ENCODE data around the gene ADCK1.
"Not testable (repeated sequence)": the region's sequence is repeated elsewhere in the genome, so short reads cannot be mapped to it uniquely, and the experiment has no call there.

Gene ADCK1

DNA sequence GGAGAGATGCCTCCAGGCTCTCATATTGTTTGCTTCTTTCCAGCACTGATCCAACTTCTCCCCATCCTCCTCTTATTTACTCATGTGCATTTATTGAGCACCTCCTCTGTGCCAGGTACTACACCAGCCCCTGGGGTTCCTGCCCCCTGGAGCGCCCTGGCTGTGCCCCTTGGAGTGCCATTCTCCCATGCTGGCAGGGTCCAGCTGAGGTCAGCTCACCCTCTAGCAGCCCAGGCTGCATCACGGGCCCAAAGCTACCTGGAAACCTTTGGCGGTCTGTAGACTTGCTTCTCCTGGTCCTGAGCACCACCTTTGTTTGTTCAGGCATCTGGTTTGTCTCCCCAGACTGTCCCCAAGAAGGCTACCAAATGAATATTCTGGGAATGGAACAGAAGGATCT is 67.0 kb downstream of the ADCK1 start:
- no peak for DNase-seq

DNA sequence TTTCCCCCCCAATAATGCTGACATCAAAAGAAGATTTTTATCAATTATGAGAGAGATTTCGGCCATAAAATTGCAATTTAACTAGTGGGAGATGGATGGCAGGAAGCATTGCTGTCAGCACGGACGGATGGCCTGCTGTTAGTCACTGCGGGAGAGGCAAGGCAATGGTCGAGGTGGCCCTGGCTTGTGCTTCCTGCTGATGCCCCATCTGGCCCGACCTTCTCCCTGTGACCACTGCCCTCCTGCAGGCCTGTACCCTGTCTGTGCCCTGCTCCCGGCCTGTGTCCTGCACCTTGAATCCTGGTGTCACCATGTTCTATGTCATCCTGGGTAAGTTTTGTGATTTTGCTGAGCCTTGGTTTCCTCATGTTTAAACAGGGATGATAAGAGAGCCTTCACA is 67.6 kb downstream of the ADCK1 start:
- DNase-seq: no peak

DNA sequence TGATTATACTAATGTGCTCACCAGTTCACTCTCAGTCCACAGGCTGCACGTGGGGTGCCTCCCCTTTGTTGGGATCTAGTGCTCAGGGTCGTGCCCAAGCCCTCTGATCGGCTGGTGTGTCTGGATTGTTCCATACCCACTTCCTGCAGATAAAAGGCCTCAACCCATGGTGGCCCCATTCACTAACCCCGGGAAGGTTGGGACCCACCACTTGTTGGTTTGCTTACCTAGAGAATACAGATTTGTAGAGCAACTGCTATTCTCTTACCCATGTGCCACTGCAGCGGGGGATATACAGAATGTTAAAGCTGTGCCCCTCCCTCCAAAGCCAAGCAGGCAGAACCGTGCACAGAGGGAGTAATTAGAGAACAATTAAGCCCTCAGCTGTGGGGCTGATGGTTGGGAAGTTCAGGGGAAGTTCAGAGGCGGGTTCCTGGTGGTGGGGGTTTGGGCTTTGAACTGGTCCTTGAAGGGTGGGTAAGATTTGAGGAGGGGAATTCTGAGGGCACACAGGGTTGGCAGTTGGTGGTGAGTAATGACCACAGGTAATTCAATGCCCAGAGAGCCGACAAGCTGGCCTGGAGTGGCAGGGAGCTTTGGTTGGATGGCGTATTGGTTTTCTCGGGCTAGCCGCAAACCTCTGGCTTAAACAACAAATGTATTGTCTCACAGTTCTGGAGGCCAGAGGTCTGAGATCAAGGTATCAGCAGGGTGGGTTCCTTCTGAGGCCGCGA is 68.8 kb downstream of the ADCK1 start:
- DNase-seq: no peak

DNA sequence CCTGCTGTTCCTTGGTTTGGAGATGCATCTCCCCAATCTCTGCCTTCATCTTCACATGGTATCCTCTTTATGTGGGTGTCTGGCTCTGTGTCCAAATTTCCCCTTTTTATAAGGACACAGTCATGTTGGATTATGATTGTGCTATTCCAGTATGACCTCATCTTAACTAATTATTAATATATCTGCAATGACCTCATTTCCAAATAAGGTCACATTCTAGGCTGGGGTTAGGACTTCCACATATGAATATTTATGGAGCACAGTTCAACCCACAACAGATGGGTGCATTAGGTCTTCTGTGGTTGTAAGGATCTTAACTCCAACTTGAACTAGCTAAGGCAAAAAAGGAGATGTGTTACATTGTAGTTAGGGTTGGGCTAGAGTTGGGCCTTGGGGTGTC is 69.4 kb downstream of the ADCK1 start:
- no peak for DNase-seq

DNA sequence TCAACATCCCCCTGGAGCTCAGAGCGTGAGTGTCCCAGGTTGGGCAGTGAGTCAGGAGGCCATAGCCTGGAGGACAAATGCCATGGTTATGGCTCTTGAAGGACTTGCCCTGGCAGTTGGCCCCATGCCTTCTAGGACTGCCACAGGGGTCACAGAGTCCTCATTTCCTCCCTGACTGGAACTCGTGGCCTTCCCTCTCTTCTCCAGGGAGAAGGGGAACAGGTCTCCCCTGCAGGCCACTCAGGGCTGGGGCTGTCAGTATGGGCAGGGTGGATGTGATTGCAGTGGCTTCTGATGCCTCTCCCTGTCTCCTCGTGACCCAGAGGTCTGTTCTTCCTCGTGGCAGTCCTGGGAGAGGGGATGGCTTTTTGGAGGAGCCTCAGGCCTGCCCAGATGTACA is 70.7 kb downstream of the ADCK1 start:
- DNase-seq: no peak

DNA sequence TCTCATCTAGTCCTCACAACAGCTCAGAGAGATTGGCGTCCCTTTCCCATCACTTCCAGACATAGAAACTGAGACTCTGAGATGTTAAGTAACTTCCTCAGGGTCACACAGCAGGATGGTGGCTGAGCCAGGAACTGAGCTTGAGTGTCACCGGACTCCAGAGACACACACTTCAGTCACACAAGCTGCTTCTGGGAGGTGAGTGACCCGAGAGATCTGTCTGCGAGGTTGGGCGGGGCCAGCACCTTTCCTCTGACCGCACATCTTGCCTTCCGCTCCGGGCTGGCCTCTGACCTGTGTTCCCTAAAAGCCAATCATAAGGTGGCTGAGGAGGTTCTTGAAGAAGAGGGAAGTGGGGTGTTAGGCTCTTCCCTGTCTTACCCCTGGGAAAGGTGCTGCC is 72.2 kb downstream of the ADCK1 start:
- no peak for DNase-seq

DNA sequence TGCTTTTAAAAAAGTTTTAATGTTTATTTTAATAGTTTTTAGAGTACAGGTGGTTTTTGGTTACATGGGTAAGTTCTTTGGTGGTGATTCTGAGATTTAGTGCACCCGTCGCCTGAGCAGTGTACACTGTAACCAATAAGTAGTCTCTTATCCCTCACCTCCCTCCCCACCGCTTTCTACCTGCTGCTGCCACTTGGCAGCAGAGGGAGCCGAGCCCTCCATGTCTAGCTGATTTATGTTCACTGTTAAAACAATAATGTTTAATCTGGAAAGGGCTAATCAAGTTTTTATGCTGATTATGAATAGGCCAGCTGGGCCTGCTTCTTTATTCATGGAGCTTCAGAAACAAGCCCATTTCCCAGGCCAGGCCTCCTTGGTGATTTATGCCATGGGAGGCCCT is 73.1 kb downstream of the ADCK1 start:
- no peak for DNase-seq

DNA sequence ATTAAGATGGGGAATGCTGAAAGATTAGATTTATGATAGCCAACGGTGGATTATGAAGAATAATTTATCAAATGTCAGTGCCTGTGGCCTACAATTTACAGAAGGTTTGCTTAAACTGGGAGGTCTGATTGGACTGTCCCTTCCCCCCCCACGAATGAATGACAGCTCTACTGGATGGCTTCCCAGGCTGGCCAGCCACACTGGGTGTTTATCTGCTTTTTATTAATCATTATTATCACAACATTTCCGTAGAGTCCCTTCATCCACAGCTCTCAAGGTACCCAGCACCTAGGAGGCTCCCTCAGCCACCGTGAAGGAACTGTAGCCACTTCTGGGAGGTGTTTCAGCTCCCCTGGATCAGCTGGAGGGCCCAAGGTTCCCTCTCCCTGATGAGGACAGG is 78.9 kb downstream of the ADCK1 start:
- DNase-seq: no peak

DNA sequence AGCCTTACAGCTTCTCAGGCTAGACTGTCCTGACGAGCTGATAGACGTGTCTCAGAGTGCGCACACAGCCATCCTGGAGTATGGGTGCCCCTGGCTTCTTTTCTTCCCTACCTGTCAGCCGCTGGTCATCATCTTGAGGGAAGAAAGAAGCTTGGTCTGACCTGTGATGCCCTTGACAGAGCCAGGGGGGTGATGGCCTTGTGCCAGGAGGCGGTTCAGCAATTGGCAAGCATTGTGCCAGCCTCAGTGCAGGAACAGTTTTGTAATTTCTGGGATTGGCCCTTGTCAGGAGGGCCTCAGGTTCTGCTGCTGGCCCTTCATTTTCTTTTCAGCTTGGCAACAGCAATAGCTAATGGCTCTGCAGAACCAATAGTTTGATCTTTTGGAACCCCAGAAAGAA is 80.1 kb downstream of the ADCK1 start:
- no peak for DNase-seq

DNA sequence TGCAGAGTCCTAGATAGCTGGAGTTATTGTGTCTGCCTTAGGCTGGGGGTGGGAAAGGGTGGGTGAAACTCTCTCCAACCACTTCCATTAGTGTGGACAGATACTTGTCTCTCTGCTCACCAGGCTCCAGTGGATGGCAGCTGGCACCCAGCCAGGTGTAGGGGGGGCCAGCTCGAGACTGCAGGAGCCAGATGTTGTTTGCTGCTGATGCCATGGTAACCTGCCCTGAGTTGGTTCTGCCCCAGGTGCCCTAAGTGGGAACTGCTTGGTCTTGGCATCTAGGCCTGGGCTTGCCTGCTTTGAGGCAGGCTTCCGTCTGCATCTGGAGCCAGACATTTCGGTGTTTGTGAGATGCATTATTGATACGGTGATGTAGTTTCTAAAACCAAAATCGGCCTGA is 82.2 kb downstream of the ADCK1 start:
- DNase-seq: peak; percentile 60

DNA sequence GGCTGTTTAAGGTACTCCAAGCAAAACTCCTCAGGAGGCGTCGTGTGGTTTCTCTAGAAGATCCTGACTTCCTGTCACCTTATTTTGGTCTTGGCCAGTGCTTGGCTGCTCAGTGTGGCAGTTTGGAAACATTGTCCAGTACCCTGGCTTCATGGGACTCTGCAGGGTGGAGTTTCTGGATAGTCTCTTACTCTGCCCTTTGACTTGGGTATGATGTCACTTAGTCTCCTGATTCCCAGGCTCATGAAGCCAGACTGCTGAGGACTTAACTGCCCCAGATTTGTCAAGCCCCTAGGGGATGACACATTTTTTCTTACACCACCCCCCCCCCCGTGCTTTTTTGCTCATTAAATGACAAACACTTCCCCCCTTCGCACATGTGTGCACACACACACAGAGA is 82.7 kb downstream of the ADCK1 start:
- DNase-seq: no peak

DNA sequence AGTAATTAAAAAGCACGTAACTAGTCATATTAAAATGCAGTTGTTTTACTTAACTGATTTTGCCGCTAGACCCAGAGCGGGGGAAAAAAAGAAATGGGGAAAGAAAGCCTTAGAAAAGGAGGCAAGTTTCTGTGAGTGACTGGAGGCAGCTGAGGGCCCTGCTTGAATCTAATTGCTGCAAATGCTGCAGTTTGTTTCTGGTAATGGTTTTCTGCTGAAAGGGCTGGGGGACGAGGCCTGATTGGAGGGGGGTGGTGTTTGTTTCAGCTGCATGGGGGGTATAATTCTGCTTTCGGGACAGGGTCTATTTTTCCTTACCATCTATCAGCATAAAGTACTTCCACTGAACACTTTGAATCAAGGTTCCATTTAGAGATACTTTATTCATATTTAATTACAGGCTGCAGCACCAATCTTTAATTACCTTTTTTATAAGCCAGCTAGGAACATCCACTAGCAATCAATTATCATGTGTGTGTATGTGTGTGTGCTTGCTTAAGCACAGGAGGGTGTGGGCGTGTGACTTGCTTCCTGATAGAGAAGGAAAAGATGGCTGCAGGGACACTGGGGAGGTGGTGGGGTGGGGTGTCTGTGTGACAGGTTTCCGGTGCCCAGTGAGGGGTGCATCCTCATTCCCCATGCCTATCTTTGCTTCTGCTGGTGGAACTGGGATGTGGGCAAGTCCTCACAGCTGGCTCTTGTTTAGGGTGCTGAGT is 83.4 kb downstream of the ADCK1 start:
- no peak for DNase-seq

DNA sequence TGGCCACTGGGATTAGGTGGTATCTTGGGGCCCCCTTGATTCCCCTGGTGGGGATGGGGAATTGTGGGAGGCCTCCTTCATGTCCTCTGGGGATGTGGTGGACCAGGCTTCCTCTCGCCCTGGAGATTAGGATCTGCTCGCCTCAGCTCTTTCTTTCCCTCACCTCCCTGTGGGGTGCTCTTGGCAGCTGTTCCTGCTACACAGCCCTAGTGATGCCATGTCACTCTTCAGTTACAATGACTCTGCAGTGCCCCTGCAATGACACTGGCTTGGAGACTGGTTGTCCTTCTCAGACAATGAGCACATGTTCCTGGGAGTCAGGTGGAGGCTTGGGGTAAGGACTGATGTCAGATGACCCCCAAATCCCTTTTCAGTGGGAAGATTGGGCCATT is 83.9 kb downstream of the ADCK1 start:
- no peak for DNase-seq

DNA sequence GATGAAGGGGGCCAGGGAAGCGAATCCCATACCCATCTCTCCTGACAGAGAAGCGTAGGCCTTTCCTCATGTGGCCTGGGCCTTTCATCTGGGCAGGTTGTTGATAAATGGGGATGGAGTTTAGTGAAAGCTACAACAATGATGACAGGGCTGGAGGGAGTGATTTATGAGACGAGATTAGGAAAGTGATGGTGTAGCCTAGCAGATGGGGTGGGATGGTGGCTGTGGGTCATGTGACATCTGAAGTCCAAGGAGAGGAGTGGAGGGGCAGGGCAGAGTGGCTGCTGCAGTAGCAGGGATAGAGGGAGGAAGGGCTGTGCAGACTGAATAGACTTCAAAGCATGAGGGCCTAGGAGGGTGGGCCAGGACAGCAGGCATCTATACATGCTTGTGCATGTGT is 85.5 kb downstream of the ADCK1 start:
- DNase-seq: no peak

DNA sequence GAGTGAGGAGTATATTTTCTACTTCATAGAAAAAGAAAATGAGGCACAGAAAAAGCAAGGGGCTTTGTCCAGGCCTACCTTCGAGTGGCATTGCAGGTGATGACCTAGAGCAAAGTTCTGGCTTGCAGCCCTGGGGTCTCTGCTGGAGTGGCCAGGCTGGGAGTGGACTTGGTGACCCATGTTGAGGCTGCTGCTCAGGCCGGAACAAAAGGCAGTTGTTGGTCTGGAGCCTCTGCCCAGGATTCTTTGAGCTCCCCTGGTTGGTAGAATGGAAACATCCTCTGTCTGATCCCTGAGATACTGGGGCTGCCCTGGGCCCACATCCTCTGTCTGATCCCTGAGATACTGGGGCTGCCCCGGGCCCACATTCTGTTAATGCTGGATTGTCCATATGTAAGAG is 86.1 kb downstream of the ADCK1 start:
- no peak for DNase-seq

DNA sequence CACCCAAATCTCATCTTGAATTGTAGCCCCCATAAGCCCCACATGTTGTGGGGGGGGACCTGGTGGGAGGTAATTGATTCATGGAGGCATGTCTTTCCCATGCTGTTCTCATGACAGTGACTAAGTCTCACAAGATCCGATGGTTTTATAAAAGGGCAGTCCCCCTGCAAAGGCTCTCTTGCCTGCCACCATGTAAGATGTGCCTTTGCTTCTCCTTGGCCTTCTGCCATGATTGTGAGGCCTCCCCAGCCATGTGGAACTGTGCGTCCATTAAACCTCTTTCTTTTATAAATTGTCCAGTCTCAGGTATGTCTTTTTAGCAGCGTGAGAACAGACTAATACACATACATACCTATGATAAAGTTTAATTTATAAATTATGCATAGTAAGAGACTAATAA is 89.0 kb downstream of the ADCK1 start:
- DNase-seq: not testable (repeated sequence)

DNA sequence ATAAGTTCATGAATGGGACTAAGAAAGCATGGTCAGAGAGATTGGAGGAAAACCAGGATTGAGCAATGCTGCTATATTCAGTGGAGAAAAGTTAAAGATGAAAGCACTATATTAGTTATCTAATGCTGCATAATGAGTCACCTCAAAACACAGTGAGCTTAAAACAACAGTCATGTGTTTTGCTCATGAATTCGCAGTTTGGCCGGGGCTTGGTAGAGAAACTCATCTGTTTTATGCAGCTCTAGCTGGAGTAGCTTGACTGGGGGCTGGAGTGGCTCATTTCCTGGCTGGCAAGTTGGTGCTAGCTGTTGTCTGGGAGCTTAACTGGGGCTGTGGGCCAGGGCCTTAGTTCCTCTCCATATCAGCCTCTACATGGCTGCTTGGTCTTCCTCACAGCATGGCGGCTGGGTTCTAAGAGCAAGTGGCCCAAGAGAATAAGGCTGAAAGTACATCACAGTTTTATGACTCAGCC is 90.1 kb downstream of the ADCK1 start:
- DNase-seq: no peak

DNA sequence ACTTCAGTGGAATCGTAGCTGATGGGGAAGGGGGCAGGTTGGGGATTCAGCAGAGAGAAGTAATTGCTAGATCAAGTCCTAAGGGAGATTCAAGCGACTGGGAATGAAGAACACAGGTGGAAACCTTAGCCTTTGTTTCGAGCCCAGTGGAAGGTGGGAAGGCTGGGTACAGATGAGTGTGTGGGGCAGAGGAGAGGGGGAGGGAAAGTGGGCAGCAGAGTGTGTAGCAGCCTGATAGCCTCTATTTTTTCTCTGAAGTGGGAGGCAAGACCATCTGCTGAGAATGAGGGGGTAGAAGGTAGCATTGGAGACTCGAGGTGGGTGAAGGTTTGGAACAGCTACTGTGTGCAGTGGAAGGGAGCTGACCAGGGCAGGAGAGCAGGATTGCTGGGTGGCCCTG is 91.0 kb downstream of the ADCK1 start:
- no peak for DNase-seq

DNA sequence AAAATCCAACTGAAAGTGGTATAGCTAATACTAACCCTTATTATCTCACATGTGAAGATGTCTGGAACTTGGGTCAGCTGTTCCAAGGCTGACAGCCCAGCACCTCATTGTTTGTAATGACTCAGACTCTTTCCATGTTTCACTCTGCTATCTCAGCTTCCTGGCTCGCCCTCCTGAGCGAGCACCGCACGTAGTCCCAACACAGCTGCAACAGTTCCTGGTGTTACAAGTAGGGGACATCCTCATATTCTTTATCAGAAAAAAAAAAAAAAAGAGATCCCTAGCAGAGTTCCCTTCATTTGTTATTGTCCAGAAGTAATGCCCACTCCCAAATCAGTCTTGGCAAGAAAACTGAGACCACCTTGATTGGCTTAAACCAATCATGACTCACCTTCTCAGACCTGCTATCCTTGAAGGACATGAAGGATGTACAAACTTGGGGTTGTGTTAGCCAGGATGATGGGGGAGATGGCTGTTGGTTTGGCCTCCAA is 92.5 kb downstream of the ADCK1 start:
- no peak for DNase-seq

DNA sequence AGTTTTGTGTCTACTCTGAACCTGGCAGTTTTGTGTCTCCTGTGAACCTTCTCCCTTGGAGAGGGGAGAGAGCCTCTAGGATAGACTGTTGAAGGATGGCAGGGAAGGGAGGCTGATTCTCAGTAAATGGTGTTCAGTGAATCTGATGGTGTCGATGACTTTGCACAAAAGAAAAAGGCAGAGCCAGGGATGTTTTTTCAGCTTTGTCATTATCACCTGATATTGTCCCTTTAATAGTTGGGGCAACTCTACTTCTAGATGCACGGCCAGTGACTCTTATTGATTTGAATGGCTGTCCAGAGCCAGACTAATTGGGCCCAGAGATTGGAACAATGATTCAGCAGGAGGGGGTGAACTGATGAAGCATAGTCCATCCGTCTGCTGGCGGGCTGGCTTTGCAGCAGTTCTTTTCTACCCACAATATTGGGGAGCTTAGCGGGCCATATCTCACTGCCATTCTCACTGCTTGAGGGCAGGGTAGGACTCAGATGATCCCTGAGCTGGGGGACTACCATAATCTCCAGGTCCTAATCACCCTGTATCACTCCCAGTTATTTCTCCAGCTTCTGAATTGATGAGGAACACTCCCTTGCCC is 93.1 kb downstream of the ADCK1 start:
- DNase-seq: no peak

DNA sequence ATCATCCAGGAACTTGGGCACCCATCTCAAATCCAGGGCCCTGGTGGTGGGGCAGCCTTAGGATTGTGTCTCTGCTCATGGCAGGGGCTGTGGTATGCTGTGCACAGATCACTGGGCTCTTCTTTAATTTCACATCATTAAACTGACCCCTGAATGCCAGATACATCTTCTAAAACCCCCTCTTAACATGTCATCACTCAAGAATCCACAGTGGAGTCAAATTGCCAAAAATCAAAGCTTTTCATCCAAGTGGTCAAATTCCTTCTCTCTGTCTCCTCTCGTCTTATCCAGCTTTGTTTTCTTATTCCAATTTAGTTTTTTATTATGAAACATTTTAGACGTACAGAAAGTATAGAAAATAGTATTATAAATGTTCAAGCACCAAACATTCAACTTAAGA is 97.5 kb downstream of the ADCK1 start:
- no peak for DNase-seq

DNA sequence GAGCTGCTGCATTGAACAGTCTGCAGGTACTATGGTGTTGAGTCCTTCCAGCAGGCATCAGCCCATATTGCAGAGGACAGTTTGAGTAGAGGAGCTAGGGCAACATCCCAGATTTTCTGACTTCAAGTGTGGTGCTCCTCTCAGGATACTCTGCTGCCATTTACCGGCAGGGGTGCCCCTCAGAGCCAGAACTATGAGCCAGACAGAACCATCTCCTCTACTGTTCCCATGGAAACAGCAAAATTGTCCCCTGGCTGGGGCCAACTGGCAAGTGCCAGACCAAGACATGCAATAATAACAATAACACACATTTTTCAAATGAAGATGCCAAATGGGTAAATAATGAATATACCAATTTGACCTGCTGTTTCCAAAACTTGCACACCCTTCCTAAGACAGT is 102.9 kb downstream of the ADCK1 start:
- DNase-seq: no peak

DNA sequence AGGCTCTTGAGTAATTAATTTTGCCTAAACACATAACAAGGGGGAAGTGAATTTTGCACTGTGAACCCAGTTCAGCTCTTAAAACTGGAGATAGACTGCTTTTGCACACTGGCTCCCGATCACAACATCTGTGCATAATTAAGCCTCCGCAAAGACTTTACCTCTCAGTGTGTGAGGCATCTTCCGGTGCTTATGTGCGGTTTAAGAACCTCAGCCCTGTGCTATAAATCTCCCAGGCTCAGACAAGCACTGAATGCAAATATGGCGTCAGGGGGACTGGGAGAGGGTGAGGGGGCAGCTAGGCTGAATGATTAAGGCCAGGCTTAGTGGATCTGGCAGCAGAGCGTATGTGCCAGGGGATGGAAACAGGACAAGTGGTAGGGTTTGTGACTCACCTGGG is 103.3 kb downstream of the ADCK1 start:
- no peak for DNase-seq

DNA sequence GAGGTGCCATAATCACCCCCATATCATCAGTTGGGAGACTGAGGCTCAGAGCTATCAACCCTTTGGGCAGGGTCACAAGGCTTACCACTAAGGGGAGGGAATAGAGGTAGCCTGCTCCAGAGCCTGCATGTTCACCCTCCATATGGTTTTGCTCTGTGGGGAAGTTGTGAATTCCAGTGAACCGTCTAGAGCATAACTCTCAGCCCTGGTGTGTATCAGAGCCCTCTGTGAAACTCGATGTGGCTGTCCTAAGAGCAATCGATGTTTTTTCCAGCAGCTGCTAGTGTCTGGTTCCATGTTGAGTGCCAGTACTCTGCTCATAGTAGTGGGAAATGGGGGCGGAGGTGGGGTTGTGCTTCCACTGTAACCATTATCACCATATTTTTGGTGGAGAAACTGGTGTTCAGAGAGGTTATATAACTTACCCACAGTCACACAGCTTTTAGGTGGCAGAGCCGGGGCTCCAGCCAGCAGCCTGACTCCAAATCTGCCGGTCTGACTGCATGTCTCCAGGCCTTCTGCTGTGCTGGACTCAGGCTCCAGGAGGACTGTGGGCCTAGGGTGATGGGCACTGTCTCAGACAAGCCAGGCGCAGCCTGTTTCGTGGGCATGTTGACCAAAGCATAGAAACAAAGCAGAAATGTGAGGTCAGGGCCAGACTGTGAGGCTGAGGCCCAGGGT is 104.2 kb downstream of the ADCK1 start:
- no peak for DNase-seq
